NCI-H1694 treated with DMSO at 0.1 percent for 48 hours (cell line): ENCODE measurements around the gene CCL8.

ENCODE experiments used
- DNase-seq: peaks from one replicate; lab custom pipeline; 2025; lab: John Stamatoyannopoulos, UW

The CCL8 gene

DNA sequence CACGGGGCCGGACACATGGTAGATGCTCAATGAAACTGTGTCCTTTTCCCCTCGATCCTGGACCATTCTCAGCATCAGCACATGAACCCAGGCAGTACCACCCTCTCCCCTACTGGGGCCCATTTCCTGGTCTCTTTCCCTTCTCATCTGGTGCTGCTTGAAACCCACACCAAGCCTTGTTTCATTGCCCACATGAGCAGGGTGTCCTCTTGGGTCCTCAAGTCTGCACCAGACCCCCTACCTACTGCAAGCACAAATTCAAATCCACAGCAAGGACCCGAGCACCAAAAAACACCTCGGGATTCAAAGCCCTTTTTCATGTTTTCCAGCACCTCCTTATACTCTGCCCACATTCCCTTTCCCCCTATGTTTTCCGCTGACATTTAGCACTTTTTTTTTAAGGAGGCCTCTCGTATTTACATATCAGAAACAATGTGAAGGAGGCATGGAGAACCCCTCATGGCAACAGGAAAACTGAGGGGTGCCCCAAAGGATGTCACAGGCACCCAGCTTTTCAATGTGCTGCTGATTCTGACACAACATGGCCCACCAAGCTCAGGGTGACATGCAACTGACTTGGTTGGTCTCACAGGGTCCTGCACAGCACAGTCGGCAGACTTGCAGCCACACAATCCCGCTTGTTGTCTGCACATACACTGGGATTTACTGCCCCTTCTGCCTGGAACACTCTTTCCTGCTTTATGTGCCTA, 48.4 kb downstream of the CCL8 start:
- DNase-seq: no peak

DNA sequence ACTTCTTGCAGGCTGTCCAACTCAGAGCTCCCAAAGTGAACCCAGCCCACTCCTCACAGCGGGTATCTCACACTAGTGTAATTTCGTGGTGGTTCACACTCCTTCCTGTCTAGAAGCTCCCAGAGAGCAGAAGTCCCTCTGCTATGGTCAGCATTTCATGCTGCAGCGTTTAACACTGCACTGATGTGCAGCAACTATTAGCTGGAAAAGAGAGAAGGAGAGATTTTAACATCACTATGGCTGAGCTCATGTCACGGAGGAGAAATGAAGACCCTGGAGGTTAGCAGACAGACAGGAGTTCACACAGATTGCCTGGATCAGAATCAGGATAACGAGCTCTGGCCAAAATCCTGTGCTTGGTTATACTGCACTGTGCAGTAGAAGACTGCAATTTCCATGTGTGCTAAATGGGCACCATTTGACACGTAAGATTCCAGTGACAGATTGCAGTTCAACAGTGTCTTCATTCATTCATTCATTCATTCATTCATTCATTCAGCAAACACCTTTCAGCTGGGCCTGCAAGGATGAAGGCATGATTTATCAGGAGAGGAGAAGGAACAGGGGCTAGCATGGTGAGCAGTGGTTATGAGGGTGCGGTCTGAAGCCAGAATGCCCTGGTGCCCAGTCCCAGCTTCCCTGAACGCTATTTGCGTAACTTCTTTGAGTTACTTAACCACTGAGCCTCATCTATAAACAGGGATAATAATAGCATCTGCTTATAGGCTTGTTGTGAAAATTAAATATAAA, 49.1 kb downstream of the CCL8 start:
- DNase-seq: no peak

DNA sequence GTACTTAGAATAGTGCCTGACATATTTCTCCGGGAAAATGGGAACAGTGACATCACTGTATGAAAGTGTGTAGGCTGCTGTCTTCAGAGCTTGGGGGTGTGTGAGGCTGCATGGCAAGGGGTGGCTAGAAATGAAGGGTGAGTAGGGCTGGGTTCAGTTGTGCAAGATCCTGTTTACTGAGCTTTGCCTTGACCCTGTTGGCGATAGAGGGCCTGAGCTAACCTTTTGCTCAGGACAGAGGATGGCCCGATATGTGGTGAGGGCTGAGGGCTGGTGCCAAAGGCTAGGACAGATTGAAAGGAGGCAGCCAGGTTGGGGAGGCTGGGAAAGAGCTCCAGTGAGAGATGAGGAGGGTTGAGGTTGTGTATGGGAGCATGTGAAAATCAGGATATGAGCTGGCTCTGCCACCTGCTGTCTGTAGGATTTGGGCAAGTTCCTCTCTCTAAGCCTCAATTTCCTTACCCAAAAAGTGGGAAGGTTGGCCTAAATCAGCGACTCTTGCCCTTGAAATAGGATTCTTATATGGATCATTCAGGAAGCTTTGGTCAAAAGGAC, 49.8 kb downstream of the CCL8 start:
- DNase-seq: no peak

DNA sequence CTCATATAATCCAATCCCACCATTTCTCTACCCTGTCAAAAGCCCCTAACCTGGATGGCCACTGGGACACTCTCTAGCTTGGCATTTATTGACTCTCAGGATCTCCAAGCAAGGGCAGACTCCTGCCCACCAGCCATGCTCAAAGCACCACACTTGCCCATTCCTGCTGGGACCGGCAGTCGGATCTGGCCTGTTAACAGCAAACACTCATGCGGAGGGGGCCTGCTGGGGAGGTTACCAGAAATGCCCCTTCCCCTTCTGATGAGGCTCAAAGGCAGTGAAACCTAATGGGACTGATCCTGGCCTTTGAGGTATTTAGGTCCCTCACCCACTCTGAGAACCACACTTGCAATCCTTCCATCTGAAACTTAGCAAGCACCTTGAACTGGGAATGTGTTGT, 50.3 kb downstream of the CCL8 start:
- DNase-seq: no peak

DNA sequence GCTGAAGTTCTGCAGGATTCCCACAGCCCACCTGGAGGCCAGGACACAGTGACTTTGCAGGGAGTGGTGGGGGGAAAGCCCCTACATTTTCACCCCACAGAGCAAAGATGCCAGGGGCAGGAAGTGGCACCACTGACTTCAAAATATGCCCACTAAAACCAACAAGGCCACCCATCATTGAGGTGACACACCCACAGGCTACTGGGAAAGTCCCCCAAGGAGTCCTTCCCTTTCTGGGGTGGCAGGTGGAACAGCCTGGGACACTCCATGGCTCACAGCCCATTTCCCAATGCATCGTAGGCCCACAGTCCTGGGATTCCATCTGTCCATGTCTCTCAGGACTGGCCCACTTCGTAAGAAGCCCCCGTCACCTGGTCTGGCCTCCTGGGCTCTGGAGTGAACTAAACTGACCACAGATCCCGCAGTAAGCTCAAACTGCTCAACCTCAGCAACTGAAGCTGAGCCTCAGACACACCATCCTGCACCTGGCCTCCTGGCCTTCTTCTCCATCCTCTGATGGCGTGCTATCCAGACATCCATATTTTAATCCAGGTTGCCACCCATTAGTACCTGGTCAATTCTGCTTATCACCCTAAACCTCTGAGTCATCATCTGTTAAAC, 51.3 kb downstream of the CCL8 start:
- no peak for DNase-seq

DNA sequence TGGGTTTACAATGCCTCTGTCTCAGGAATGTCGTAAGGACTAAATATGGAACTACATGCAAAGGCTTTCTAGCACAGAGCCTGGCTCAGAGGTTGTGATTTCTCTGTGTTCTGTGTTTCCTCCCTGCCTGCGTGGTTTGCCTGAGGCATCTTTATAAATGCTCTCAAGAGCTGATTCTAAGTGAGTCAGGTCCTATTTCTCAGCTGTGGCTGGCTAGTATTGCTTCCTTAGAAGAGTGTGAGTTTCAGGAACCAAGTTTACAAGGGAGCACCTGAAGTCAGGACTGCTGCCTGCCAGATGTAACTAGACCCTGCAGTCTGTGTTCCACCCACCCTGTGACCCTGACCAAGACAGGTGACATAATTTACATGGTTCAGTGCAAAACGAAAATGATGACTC, 51.8 kb downstream of the CCL8 start:
- DNase-seq: no peak
